Activated CD8-positive, alpha-beta T cell treated with anti-CD3 and anti-CD28 coated beads for 36 hours (primary cell): Measurements from ENCODE around the gene SSR3. TPM values are rescaled to one million over a fixed set of nuclear protein-coding genes. Genes with fewer than 3 reads are reported as not detected.

Source experiments
- ATAC-seq: fragments of 200-7000 bp; cut with Tn5 transposase; one replicate; pipeline ENCODE4 v1.10.0; 2021; ENCODE audit warnings: mild to moderate bottlenecking, moderate library complexity
- CTCF ChIA-PET: fragments of 350-600 bp; sonication (Branson Sonifier 250); formaldehyde crosslinking; loops from one replicate; lab custom pipeline; 2021; ENCODE audit warnings: antibody characterized with exemption; lab: Charles Lee
- POLR2A ChIA-PET: fragments of 350-600 bp; sonication (Branson Sonifier 250); formaldehyde crosslinking; loops from one replicate; lab custom pipeline; 2021; ENCODE audit warnings: antibody characterized with exemption; lab: Charles Lee
- DNase-seq: peaks from one replicate; pipeline ENCODE4 v3.0.0-alpha.2; 2020
- H3K27ac Mint-ChIP-seq: one replicate; pipeline ENCODE4 v1.8.0; 2021; ENCODE audit warnings: mild to moderate bottlenecking, mixed read lengths
- H3K27me3 Mint-ChIP-seq: one replicate; pipeline ENCODE4 v1.8.0; 2021; ENCODE audit warnings: mixed read lengths
- H3K36me3 Mint-ChIP-seq: one replicate; pipeline ENCODE4 v1.8.0; 2021; ENCODE audit warnings: low read depth, mixed read lengths
- H3K4me1 Mint-ChIP-seq: one replicate; pipeline ENCODE4 v1.8.0; 2021; ENCODE audit warnings: low read depth, mixed read lengths
- H3K4me3 Mint-ChIP-seq: one replicate; pipeline ENCODE4 v1.8.0; 2021; ENCODE audit warnings: mild to moderate bottlenecking, moderate library complexity, mixed read lengths
- H3K9me3 Mint-ChIP-seq: one replicate; pipeline ENCODE4 v1.8.0; 2021; ENCODE audit warnings: mixed read lengths
- CTCF ChIP-seq: fragments of 200-600 bp; IDR thresholded peaks from one replicate; pipeline ENCODE4 v1.8.0; 2022; ENCODE audit warnings: antibody characterized with exemption, mild to moderate bottlenecking
- intact Hi-C: fragments of 100-400 bp; cut with micrococcal nuclease; formaldehyde crosslinking; loops from one replicate; pipeline ENCODE4 v1.10.0; 2022
- total RNA-seq, 2 experiments: library from RNA; stranded (reverse); gene quantifications; one replicate each; pipeline ENCODE4 v1.2.3, GENCODE V29; 2021

The SSR3 gene
- 100 to 1,000 TPM; 175 TPM for total RNA-seq

GRCh38 chr3:156554842-156555687, at the start of gene SSR3:
SSR3 (minus strand) TSS chr3:156555117; CDS start chr3:156555089, 28 bp downstream.
- POLR2A ChIA-PET: interaction anchor here (0.6 to 2.8 kb wide), 18 partner anchors 8 to 620 kb away, joined by 3 to 29 read pairs (median 5); partner anchors contain the start of genes CCNL1 and TIPARP
- H3K4me1 Mint-ChIP-seq: peaks cover 39% of the 10 kb centered on the region

GRCh38 chr3:156604064-156604641, 49.2 kb upstream of the SSR3 start:
- ChIA-PET CTCF (no interaction called here), POLR2A (no interaction called here)
- Mint-ChIP-seq H3K27ac (no peak overlapping the region), H3K27me3 (peaks cover 21% of the 10 kb centered on the region), H3K4me1 (peaks cover 12% of the 10 kb centered on the region), H3K4me3 (no peak overlapping the region), H3K36me3 (no peaks in the 10 kb centered on the region), H3K9me3 (no peaks in the 10 kb centered on the region)
- DNase-seq (no peak), ATAC-seq (no peak)
- intact Hi-C loops: no loop called here
- no peak for TF ChIP-seq CTCF

More at GRCh38 chr3:156554842-156555687, at the start of gene SSR3:
- intact Hi-C loops: loop anchor here (2.0 to 10.0 kb wide), 3 partner anchors 120 to 530 kb away; partner anchors contain the start of gene TIPARP
- peaks cover 39% of the 10 kb centered on the region for H3K36me3 Mint-ChIP-seq
- peak; percentile 100 for ATAC-seq
- no peak for TF ChIP-seq CTCF
- no peaks in the 10 kb centered on the region for H3K9me3 Mint-ChIP-seq
- CTCF ChIA-PET: interaction anchor here (0.6 to 3.6 kb wide), 19 partner anchors 9 to 620 kb away, joined by 3 to 28 read pairs (median 4); partner anchors contain the start of gene TIPARP
- peak within 1 kb of the TSS; percentile 94 for H3K4me3 Mint-ChIP-seq
- H3K27me3 Mint-ChIP-seq: no peaks in the 10 kb centered on the region
- peak within 1 kb of the TSS; percentile 95 for H3K27ac Mint-ChIP-seq
- DNase-seq: peak; percentile 100

- Mint-ChIP-seq H3K9me3 (no peaks in the 10 kb centered on the region), H3K4me3 (no peak overlapping the region), H3K36me3 (no peaks in the 10 kb centered on the region), H3K27me3 (peaks cover 15% of the 10 kb centered on the region), H3K4me1 (peaks cover 12% of the 10 kb centered on the region), H3K27ac (no peak overlapping the region)
- ChIA-PET CTCF (no interaction called here), POLR2A (interaction anchor here (0.7 kb wide), 1 partner anchor 640 kb away, joined by 3 read pairs; no protein-coding TSS in a partner anchor)
- TF ChIP-seq CTCF: no peak
- no peak for ATAC-seq
- intact Hi-C loops: no loop called here
- no peak for DNase-seq
These were observed 48.6 kb upstream of the SSR3 start for GRCh38 chr3:156603379-156604017.

- no peak overlapping the region for H3K4me3 Mint-ChIP-seq
- POLR2A ChIA-PET: no interaction called here
- intact Hi-C loops: no loop called here
These were observed 47.5 kb upstream of the SSR3 start for GRCh38 chr3:156602424-156602823.

More at GRCh38 chr3:156602424-156602823, 47.5 kb upstream of the SSR3 start:
- CTCF ChIA-PET: no interaction called here
- DNase-seq: no peak
- no peak overlapping the region for H3K27ac Mint-ChIP-seq
- no peak for TF ChIP-seq CTCF
- H3K36me3 Mint-ChIP-seq: no peaks in the 10 kb centered on the region
- peaks cover 12% of the 10 kb centered on the region for H3K4me1 Mint-ChIP-seq
- peaks cover 12% of the 10 kb centered on the region for H3K27me3 Mint-ChIP-seq
- peak; percentile 81 for ATAC-seq
- no peaks in the 10 kb centered on the region for H3K9me3 Mint-ChIP-seq
